CD4-positive, alpha-beta T cell treated with Interferon gamma for 1 hour (primary cell): Measurements from ENCODE around the gene FUT7.
A peak's percentile ranks its signal among the peaks of the same experiment; 100 is the strongest.

Source experiments
- DNase-seq: peaks from one replicate; pipeline ENCODE4 v3.0.0-alpha.2; 2020

Gene FUT7

DNA sequence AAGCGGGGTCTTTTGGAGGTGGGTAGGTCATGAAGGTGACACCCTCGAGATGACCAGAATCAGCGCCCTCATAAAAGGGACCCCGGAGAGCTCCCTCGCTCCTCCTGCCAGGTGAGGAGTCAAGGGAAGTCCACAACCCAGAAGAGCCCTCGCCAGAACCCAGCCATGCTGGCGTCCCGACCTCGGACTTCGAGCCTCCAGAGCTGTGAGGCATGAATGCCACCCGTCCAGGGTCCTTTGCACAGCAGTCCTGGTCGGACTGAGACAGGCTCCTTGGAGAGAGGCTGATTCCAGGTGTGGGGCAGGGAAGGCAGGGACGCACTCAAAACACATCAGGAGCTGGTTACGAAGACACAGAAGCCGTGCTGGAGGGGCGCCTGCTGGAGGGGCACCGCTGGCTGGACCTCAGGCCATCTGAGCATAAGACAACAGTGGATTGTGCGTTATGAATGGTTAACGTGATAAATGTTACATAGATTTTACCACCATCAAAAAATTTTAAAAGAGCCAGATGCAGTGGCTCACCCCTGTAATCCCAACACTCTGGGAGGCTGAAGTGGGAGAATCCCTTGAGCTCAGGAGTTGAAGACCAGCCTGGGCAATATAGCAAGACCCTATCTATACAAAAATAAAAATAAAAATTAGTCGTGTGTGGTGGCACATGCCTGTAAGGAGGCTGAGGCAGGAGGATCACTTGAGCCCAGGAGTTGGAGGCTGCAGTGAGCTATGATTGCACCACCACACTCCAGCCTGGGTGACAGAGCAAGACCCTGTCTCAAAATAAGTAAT, 29.8 kb downstream of the FUT7 start:
- no peak for DNase-seq

- no peak for DNase-seq
Measured at GRCh38 chr9:137000177-137000930, 31.5 kb downstream of the FUT7 start.

DNA sequence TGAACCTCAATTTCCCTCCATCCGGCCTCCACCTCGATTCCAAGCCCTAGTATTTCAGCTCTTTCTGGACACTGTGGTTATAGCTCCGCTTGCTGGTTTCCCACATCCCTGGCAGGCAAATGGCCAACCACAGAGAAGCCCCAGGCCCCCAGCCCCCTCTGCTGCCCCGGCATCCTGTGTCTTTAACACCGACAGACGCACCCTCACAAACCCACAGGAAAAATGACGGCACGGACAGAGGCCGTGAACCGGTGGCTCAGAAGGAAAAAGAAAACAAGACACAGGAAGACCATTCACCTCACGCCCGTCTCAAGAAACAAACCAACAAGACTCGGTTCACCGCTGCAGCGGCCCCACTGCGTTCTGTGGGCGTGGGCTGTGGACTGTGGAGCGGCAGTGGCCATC, 34.1 kb downstream of the FUT7 start:
- peak; percentile 56 for DNase-seq

DNA sequence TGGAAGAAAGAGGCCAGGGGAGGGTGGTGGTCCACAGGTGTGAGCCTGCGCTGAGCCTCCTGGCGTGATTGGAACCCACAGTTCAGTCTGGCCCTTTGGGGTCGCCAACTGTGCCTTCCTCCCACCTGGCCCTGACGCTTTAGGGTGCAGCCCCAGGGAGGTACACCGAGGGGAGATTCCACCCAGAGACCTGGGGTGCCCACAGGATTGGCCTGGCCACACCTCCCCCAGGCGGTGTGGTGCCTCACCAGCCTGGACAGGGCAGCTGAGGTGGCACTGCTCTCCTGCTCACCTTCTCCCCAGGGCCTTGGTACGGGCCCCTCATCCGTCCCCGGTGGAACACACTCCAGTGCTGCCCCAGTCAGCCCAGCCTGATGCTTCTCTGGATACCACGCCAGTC, 34.5 kb downstream of the FUT7 start:
- DNase-seq = no peak

- DNase-seq = peak; percentile 52
Measured at GRCh38 chr9:136996361-136997292, 35.3 kb downstream of the FUT7 start, which contains the start of gene CLIC3. Gene CLIC3 (minus strand): TSS chr9:136996568. CDS start chr9:136996543, 25 bp downstream.

DNA sequence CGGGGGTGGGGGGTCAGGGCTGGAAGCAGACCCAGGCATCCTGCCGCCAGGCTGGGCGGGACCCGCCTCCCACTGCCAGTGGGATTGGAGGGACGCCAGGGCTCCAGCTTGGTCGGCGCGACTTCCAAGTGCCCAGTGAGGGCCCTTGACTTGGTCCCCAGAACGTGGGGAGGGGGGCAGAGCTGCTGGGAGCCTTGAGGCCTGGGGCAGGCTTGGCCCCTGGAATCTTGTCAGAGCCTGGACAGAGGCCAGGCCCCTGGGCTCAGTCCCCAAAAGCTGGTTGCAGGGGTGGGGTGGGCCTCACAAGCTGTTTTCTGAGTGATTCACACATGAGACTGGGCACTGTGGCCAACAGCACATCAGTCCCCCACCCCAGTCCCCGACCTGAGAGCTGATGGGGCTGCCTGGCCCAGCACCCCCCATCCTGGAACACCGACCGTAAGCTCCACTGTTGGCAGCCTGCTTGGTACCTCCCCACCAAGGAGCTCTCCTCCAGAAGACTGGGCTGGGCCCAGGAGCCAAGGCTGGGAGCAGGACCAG, 36.0 kb downstream of the FUT7 start:
- no peak for DNase-seq

- no peak for DNase-seq
Measured at GRCh38 chr9:136995362-136995761, 36.5 kb downstream of the FUT7 start.

DNA sequence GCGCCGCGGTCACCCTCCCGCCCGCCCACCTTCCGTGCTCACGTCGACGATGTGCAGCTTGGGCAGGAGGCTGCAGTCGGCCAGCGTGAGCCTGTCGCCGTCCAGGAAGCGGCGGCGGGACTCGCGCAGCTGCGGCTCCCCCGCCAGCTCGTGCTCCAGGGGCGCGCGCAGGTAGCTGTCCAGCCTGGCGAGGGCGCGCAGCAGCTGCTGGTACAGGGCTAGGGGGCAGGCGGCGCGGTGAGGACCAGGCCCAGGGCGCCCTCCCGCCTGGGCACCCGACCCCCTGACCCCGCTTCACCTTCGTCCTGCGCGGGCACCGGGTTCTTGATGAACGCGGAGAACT, 37.0 kb downstream of the FUT7 start:
- DNase-seq = no peak

DNA sequence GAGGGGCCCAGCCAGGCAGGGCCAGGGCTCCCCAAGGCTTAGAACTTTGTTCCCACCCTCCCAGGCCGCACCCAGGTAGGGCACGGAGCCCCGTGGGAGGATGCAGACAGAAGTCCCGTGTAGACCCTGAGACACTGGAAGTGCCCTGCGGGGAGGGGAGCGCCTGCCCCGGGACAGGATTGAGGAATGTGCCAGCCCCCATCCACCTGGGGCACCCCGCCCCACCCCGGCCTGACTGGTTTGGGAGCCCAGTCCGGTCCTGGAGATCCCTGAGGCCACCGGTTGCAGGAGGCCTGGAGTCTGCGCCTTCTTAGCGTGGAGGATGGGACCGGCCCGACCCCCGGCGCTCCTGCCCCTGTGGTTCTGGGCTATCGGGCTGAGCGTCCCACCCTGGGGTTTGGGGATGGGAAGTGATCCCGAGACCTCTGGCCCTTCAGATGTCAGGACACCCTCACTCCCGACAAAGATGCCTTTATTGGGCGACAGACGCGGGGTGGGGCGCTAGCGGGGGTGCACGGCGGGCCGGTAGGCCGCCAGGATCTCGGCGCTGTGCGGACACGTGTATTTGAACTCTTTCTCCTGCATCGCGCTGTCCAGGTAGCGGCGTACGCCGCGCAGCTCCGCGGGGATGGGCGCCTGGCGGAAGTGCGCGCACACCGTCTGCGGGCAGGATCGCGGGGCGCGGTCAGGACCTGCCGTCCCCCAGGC, 37.6 kb downstream of the FUT7 start:
- DNase-seq = no peak

- DNase-seq = no peak
Measured at GRCh38 chr9:136992819-136993369, 39.0 kb downstream of the FUT7 start.

GRCh38 chr9:136991993-136992818, 39.7 kb downstream of the FUT7 start, which contains the start of gene PAXX:
Gene PAXX (plus strand): TSS chr9:136992422. CDS start chr9:136992444, 22 bp downstream.
- DNase-seq = peak; percentile 93

DNA sequence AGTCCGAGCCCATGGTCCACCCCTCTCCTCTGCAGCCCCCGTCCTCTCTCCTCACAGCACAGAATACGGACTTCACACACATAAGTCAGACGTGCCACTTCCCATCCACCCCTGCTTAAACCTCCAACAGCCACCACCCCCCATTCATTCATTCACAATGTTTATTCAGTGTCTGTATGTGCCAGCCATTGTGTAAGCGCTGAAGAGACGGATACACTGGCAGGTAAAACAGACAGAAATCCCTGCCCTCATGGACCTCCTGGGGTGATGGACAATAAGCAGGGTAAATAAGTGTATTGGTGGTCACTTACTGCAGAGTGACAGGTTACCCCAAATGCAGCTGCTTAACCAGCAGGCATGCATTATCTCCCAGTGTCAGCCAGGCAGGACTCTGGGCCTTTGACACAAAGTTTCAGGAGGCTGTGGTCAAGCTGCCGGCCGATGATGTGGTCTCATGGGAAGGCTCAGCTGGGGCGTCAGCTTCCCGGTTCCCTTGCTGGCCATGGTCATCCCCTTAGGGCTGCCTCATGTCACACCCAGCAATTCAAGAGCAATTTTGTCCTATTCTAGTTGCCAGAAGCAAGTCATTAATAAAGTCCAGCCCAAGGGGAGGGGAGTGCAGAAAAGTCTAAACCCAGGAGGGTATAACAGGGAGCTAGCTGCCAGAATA, 41.5 kb downstream of the FUT7 start:
- DNase-seq = no peak

GRCh38 chr9:136988872-136989271, 43.0 kb downstream of the FUT7 start:
- DNase-seq = no peak

- no peak for DNase-seq
Measured at GRCh38 chr9:136985853-136986252, 46.0 kb downstream of the FUT7 start.

DNA sequence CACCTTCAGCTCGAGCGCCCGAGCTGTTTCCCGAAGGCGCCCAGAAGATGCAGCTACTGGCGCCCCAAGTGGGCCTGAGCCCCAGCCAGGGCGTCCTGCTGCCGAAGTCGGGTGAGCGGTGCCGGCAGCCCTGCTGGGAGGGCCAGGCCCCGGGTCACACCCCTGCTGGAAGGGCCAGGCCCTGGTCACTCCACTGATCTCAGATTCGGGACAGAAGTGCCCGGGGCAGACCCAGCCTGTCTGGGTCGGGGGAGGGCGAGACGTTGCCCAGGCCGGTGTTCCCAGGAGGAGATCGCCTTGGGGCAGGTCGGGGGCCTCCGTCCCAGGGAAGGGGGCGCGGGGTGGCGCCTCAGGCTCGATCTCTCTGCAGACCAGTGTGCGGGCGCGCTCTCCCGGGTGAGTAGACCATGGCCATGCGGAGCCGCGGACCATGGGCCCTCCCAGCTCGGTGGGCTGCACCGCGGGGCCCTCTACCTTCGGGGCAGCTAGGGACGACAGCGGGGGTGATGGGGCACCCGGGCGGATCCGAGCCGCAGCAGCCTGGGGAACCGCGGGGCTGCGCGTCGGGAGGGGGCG, 46.8 kb downstream of the FUT7 start:
- DNase-seq = no peak

GRCh38 chr9:136984464-136985026, 47.3 kb downstream of the FUT7 start:
- DNase-seq = no peak

GRCh38 chr9:136983656-136984314, 48.1 kb downstream of the FUT7 start:
- no peak for DNase-seq

DNA sequence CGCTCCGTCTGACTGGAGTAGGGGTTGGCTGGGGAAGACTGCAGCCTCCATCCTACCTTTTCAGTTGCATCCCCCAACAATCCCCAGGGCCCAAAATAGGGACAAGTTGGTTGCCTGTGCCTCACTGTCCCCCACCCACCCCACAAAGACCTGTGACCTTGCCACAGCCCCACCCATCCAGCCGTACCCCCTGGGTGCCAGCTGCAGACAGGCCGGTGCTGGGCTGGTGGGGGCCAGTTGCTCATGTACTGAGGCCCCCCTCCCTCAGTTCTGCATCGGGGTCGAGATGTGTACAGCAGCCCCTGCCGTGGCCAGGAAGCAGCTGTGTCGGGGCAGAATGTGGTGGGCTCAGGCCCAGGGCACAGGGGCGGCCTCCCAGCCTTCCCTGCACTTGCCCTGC, 48.7 kb downstream of the FUT7 start:
- no peak for DNase-seq
